Glomerular endothelial cell (primary cell): Measurements from ENCODE around the gene CANT1. TPM values are rescaled to one million over a fixed set of nuclear protein-coding genes. Genes with fewer than 3 reads are reported as not detected.
"Not testable (repeated sequence)": the region's sequence is repeated elsewhere in the genome, so short reads cannot be mapped to it uniquely, and the experiment has no call there.

Experiments used
- DNase-seq: peaks from one replicate; pipeline ENCODE4 v3.0.0-alpha.2; 2011; ENCODE audit warnings: low read depth, low spot score; ENCODE audit errors: extremely low read depth
- total RNA-seq: library from RNA; depleted of rRNA; stranded (reverse); fragments of >200 nt; gene quantifications from 2 replicates; pipeline ENCODE4 v1.2.3, GENCODE V29; 2015

Gene CANT1
- total RNA-seq, 1 donor from 2014 or later, result 62.4 TPM

DNA sequence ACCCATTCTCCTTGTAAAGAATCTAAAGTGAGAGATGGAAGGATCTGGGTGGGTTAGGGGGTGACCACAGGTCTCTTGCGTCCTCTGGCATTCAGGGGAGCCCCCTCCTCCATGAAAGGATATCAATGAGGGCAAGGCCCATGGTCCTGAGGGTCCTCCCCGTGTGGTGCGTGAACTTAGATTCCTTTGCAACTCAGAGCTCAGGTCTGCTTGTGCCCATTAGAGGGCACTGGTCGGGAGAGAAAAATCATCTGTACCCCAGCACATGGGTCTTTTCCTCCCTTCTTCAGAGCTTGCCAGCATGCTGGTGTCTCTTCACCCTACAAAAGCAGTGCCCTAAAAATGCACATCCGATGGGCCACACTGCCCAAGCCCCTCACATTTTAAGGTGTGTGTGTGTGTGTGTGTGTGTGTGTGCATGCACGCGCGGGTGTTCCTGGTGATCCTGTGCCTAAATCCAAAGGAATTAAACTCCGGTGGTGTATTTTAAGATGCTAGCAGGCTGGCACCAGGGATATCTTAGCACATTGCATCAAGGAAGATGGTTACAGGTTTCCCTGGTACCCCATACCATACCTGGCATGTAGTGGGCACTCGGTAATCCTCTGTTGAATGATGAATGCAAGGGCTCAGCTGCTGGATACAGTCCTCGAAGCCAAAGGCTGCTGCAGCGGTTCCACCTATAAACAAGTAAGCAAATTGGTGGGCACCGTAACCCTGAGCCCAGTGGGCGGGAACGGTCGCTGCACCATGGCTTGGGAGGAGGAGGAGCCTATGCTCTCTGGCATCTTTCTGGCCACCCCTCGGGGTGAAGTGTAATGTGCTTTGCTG is 19.1 kb upstream of the CANT1 start:
- no peak for DNase-seq

DNA sequence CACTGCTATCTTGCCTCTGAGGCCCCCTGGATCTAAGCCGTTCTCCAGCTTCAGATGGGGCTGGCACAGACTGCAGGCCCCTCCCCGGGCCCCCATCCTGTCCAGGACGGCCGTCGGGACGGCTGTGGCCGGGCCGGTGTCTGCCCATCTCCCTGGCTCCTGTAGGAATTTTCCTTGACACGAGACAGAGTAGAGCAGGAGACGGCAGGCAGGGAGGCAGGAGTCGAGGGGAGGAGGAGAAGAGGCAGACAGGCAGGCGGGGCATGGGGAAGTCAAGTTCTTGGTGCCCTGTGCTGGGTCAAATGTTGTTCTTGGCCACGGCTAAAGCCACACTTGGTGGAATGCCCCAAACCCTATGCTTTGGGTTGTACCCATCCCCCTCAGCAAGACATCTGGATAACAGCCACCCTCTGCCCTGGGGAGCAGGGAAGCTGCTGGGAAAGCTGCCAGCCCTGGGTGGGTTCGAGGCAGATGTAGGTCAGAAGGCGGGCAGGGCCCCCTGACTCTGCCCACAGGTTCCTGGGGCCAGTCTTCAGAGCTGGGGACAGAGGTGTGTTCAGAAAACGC is 18.4 kb upstream of the CANT1 start:
- DNase-seq, result no peak

DNA sequence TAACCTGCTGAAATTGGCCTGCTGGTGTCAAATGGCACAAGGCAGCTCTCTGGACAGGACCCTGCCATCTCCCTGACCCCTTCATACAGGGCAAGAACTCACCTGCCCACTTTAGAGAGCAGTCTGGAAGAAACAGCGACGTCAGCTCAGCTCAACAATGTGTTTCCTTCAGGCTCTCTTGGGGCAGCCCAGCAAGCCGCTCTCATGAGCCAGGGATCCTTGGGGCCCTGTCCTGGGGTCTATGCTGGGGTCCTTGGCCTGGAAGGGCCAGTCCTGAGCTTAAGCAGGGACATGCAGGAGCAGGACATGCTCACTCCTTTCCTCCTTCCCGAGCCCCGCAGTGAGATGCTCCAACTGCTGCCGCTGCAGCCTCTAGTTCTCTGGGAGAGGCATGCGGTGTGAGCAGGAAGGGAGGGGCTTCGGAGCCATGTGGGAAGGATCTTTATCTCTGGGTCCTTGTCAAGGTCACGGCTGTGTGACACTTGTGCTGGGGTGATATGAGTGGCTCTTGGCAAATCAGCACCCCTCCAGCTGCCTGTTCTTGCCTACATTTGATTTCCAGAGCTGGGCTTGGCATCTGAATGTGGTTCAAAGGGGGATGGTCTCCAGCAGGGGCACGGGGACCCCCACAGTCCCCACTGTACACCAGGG is 17.8 kb upstream of the CANT1 start:
- DNase-seq, result no peak

DNA sequence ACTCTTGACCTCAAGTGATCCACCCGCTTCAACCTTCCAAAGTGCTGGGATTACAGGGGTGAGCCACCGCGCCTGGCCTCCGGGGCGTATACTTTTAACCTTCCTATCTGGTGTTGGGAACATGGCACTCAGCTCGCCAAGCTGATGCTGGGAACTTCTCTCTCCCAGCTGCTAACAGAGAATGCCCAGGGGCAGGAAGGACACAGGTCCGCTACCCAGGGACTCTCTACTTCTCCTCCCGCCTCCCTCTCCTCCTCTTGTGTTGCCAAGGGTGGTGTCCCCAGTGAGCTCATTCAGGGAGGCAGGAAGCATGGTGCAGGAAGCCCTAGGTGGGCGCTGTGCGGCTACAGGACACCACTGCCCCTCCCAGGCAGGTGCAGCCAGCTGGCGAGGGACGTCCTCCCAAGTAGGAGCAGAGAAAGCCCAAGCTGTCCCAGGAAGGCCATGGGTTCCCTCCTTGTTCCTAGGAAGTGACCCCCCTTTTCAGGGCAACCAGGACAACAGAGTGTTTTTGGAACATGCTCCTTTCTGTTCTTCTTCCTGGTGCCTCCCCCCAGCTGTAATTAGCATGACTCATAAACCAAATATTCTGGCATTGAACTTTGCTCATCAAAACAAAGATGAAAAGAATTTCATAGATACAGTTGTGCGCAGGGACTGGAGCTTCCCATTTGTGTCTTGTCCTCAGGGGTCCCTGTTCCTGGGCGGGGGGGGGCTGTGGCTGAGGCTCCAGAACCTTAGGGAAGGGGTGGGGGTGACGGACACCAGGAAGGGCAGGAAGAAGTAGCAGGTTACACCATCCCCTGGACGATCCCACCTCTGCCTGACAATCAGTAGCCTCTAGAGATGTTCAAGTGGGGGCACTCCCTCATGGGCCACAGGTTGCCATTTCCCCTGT is 17.1 kb upstream of the CANT1 start:
- no peak for DNase-seq

DNA sequence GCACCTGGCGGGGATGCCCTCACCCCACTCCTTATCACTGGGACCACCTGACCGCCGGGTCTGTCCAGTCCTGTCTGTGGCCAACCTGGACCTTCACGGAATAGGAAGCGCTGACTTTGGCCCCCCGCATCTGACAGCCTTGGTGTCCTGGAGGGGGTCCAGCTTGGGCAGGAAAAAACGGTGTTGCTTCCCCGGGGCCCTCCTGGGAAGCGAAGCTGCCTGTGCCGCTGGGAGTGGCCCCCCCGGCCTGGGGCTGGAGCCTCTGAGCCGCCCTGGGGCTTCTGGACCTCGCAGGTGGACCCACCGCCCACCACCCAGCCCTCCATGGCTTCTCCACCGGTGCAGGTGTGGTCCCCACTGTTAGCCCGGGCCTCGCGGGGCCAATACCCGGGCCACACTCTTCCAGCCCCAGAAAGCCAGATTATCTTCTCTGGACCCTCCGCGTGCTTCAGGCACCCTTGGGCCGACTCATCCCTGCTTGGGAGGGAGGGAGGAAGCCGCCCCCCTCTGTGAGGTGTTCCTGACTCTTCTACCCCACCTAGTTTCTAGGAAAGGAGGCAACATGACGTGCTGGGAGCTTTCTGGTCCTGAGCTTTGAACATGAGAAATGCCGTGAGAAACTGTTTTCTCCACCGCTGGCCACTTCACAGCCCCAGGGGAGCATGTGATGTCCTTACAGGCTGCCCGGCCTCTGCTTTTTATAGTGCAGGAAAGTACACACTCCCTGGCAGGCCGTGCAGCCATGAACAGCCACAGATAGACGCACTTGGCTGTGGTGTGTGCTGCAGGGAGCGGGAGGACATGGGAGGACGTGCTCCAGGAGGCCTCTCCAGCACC is 15.6 kb upstream of the CANT1 start:
- DNase-seq, result no peak

DNA sequence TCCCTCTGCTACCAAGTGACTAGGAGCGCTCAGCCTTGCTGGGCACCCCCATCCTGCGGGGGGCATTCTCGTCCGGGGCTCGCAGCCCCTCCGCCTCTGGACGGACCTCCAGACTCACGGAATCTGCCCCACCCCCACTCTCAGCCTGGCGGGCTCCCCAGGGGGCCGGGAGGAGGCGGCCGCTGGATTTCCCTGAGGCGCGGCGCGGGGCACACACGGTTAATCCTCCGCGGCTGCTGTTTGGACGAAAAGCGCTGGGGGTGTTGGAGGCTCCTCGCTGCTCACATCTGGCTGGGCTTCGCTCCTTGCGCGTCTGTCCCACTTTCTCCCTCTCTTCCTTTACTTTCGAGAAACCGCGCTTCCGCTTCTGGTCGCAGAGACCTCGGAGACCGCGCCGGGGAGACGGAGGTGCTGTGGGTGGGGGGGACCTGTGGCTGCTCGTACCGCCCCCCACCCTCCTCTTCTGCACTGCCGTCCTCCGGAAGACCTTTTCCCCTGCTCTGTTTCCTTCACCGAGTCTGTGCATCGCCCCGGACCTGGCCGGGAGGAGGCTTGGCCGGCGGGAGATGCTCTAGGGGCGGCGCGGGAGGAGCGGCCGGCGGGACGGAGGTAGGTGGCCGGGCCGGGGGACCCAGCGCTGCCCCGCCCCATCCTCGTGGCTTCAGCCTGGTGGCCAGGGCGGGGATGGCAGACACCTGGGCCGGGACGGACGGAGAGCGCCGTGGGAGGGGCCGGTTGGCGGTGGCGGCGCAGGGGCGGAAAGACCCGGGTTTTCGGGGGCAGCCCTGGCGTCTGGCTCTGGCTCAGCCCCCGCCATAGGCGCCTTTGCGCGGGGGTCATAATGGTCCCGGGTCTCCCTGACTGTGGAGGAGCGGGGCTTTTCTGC is 14.6 kb upstream of the CANT1 start, which contains the start of gene C1QTNF1:
Gene C1QTNF1, plus strand, starts transcription at position 284 of the 886 bp plus-strand sequence. CDS start 19,800 bp downstream, outside the sequence.
- no peak for DNase-seq

DNA sequence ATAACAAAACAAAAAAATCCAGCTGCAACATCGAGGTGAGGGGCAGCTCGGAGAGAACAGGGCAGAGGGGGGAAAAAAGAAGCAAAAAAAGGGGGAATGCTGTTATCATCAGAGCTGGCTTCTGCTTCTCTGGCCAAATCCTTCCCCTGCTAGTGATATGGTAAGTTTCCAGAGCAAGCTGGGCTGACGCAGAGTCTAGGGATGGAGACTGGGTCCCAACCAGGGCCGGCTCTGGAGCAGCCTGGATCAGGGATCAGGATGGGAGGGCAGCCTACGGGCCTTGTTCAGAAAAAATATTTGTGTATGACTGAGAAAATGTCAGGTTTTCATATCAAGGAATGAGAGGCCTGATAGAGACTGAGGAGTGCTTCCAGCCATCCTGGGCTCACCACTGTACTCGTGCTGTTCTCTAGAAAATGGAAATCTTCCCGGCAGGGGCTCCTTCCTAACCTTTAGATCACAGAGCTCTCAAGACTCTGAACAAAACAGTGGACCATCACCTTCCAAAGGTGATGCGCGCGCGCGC is 13.7 kb upstream of the CANT1 start:
- no peak for DNase-seq

DNA sequence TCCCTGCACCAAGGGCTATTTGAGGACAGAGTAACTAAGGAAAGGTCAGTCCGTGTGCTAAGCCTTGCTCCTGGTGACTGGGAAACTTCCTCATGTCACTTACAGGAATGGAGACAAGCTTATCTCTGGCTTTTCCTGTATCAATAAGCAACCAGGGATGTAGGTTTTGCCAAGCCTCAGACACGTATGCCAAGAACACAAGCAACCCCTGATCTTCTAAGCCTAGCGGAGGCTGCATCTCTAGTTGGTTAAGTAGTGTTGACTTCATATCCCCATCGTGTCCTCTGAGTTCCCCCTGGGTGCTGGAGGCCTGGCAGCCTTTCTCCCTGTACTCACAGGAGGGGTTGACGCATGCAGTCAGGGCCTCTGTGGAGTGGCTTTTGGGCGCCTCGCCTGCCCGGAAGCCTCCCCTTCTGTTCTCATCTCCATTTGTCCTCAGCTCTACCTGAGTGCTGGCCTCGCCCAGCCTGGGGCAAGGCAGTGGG is 13.0 kb upstream of the CANT1 start:
- no peak for DNase-seq

DNA sequence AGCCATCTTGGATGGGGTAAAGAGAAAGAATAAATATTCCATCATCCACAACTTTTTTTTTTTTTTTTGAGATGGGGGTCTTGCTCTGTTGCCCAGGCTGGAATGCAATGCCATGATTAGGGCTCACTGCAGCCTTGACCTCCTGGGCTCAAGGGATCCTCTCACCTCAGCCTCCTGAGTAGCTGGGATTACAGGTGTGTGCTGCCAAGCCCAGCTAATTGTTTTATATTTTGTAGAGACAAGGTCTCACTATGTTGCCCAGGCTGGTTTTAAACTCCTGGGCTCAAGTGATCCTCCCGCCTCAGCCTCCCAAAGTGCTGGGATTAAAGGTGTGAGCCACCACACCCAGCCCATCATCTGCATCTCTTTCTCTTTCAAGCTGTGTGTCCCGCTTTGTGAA is 12.4 kb upstream of the CANT1 start:
- DNase-seq, result not testable (repeated sequence)

DNA sequence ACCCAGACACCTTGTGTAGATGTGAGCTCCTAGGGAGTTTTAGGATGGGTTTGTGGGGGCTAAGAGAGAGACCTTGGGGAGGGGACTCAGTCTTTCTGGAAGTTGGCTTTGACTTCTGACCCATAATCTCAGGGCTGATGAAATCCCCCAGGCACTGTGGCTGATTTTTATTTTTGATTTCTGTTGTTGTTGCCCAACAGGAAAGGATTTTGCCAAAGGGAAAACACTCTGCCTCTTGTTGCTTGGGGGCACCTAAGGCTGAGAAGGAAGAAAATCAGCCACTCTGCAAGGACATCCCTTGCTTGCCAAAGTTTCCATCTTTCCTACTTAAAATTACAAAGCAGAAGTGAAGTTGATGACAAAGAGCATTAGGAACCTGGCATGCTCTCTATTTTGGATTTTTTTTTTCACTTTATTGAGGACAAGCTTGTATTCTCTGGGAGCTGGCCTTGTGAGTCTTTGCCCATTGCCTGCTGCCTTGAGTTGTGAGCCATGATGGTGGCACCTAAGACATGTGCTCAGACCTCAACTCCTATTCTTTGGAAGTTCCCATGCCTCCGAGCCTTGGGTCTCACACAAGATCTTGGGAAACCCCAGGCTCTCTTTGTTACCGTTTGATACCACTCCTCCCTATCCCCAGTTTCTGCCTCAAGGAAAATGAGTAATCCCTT is 11.2 kb upstream of the CANT1 start:
- no peak for DNase-seq

DNA sequence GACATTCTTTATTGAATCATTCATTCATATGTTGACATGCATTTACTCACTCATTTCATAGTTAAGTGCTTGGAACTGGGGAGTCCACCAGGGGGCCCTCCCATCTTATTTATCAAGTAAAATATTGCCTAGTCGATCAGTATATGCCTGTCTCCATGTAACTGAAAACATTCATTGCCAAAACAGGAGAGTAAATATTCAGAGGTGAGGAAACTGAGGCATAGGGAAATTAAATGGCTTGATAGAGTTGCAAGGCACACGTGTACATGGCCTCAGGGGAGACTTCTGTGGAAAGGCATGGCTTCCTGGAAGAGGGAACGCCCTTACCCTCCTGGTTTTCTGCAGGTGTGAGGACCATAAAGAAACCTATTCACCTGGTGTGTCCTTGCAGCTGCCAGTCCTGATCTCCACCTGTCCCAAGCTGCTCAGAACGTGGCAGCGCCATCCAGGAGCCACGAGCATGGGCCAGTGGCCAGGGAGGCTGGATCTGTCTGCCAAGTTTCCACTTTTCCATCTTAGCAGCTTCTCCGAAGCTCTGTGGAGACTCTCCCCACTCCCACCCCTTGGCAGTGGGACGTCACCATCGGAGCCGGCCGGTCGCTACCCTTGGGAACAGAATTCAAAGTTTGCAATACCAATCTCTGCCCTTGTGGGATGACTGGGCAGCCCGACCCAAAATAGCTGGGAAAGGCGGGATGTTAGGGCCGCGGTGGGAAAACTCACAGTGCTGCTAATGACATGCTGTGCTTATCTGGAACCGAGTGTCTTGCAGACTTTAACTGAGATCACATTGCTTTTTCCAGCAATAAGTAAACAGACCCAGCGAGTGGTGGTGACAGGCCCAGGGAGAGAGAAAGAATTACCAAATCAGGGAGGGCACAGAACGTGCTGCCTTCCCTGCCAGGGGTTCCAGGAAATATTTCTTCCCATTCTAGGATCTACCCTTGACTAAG is 10.3 kb upstream of the CANT1 start:
- DNase-seq, result peak; percentile 52

DNA sequence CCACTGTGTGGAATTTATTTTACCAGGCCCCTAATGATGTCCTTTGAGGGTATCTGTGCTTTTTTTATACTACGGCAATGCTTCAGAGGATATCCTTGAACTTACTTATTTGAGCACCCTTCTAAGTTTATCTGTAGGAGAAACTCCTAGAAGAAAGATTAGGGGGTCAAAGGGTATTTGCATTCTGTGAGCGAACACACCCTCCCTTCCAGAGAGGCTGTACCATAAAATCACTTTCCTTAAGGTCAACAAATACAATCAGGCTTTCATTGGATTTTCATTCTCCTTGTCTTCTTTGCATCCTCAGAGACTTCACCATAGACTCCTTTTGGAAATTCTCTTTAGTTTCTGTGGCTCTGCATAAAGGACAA is 9.7 kb upstream of the CANT1 start:
- no peak for DNase-seq

DNA sequence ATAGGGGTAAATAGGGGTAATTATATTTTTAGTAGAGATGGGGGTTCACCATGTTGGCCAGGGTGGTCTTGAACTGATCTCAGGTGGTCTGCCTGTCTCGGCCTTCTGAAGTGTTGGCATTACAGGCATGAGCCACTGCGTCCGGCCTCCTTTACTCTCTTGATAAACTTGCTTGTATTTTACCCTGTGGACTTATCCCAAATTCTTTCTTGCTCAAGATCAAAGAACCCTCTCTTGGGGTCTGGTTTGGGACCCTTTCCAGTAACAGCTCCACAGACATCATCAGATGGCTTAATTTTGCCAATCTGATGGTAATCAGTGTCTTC is 8.8 kb upstream of the CANT1 start:
- no peak for DNase-seq

DNA sequence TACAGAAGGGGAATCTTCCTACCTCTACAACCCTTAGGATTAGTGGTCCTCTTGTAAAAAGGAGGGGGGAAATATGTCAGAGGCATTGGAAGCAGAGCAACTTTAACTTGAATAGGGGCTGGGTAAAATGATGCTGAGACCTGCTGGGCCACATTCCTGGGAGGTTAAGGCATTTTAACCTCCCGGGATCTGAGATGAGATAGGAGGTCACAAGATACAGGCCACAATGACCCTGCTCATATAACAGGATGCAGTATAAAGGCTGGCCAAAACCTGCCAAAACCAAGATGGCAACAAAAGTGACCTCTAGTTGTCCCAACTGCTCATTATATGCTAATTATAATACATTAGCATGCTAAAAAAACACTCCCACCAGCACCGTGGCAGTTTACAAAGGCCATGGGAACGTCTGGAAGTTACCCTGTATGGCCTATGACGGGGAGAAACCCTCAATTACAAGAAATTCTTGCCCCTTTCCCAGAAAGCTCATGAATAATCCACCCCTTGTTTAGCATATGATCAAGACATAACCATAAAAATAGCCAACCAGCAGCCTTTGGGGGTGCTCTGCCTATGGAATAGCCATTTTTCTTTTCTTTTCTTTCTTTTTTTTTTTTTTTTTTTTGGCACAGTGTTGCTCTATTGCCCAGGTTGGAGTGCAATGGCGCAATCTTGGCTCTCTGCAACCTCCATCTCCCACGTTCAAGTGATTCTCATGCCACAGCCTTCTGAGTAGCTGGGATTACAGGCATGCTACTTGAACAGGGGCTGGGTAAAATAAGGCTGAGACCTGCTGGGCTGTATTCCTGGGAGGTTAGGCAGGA is 8.2 kb upstream of the CANT1 start:
- DNase-seq, result no peak

DNA sequence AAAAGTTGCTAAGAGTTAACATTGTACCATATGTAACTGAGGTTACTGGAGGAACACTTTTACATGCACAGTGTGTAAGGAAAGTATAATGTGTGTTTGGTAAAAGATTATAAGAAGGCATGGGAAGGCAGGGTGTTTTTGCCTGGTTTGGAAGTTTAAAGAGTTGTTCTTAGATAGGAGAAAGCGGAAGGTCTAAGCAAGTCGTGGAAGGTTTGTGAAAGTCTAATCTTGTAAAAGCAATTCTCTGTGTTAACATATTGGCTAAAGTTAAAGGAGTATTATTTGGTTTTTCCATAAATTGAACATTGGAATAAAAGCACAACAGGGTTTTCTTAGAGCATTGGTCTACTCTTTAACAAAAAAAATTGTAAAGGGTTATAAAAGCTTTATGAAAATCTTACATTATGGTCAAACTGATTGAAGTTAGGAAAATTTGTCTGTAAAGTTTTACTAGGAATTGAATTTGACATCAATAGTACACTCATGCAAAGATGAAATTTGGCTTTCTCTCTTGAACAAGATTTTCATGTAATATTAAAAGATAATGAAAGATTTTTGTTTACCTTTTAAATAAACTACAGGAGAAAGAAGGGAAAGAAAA is 4.7 kb upstream of the CANT1 start:
- DNase-seq, result no peak

DNA sequence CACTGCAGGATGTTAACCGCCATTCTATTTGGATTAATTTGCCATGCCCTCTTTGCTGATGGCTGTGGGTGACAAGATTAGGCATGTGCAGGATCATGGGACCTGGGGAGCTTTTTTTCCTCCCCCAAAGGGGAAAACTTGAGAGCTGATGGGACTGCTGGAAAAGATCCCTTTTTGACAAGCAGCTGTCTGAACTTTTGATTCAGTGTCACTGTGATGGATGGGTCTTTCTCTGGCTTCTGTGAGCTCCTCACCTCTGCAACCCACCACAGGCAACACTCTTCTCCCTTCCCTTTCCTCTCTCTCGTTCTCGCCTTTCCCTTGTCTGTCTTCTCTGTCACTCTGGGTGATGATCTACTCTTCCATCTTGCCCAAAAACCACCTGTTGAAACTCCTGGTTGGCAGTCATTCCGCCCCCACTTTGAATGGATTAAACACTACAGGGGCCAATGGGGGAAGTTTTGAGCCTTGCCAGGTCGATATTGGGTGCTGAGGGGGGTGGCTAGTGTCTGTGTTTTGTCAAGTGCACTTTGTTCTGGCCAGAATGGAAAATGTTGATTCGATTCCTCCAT is 3.1 kb upstream of the CANT1 start:
- no peak for DNase-seq
